Neuron (in vitro differentiated cells): ENCODE results near the gene SHPK.
"Not testable (repeated sequence)": the region's sequence is repeated elsewhere in the genome, so short reads cannot be mapped to it uniquely, and the experiment has no call there.

Experiments used
- H2AFZ ChIP-seq: one replicate; pipeline ENCODE4 v1.6.1; 2013; ENCODE audit warnings: low read depth, mild to moderate bottlenecking, inconsistent platforms, low read length, moderate library complexity
- H3K27me3 ChIP-seq: one replicate; pipeline ENCODE4 v1.6.1; 2013; ENCODE audit warnings: low read length; ENCODE audit not compliant: insufficient read depth
- H3K36me3 ChIP-seq: one replicate; pipeline ENCODE4 v1.6.1; 2013; ENCODE audit warnings: low read length; ENCODE audit not compliant: insufficient read depth
- H3K4me1 ChIP-seq: one replicate; pipeline ENCODE4 v1.6.1; 2013; ENCODE audit warnings: low read length; ENCODE audit not compliant: insufficient read depth
- H3K4me3 ChIP-seq: 2 replicates; pipeline ENCODE4 v1.5.1; 2013; ENCODE audit warnings: mild to moderate bottlenecking, low read length, moderate library complexity
- H3K9me3 ChIP-seq: one replicate; pipeline ENCODE4 v1.6.1; 2013; ENCODE audit warnings: low read length

SHPK gene

DNA sequence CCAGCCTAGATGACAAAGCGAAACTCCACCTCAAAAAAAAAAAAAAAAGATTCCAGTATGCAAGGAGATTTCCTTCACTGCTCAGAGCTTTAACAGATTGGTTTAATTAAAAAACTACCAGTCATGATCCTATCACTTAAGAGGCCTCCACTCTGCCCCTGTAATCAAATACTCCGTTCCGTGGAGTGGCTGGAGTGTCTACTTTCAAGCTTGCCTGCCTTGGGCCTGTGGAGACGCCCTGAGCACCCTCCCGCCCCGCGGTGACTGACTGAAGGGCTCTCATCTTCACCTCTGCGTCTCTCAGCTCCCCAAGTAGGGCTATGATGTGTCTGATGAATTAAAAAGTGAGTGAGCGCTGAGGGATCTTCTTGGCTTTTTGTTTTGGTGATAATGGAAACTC is 53.1 kb downstream of the SHPK start:
- Histone ChIP-seq H3K27me3 (no peaks in the 10 kb centered on the region), H2AFZ (no peak overlapping the region), H3K36me3 (peaks cover 39% of the 10 kb centered on the region), H3K9me3 (no peaks in the 10 kb centered on the region), H3K4me1 (no peaks in the 10 kb centered on the region), H3K4me3 (no peak overlapping the region)

DNA sequence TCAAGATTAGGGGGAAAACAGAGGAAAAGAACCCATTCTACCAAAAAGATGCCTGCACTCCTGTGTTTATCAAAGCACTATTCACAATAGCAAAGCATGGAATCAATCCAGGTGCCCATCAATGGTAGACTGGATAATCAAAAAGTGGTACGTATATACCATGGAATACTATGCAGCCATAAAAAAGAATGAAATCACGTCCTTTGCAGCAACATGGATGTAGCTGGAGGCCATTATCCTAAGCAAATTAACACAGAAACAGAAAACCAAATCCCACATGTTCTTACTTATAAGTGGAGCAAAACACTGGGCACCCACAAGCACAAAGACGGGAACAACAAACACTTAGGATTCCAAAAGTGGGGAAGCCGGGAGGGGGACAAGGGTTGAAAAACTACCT is 57.4 kb downstream of the SHPK start:
- not testable (repeated sequence) for H3K4me1 ChIP-seq, H3K27me3 ChIP-seq
- H3K36me3 ChIP-seq, result peaks cover 19% of the 10 kb centered on the region

DNA sequence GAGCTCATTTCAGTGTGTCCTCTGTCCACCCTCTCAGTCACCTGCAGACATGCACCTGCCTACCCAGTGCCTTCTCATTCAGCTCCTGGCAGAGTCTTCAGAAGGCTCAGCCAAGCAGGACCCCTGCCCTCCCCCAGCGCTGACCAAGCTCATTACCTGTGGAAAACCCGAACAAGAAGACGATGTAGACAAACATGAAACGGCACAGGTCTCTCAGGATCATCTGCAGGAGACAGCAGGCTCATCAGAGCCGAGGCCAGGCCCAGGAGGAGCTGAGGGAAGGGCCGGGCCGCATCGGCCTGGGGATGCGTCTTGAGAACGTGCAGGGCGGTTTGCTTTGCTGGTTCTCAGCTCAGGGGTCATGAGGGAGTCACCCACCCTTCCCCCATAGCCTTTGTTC is 59.1 kb downstream of the SHPK start:
- H3K36me3 ChIP-seq, result peaks cover 19% of the 10 kb centered on the region
- H3K4me3 ChIP-seq, result no peak overlapping the region
- H3K27me3 ChIP-seq, result no peaks in the 10 kb centered on the region
- no peaks in the 10 kb centered on the region for H3K9me3 ChIP-seq
- no peaks in the 10 kb centered on the region for H3K4me1 ChIP-seq
- no peak overlapping the region for H2AFZ ChIP-seq

More for the DNA sequence above, 57.4 kb downstream of the SHPK start:
- not testable (repeated sequence) for H3K9me3 ChIP-seq, H2AFZ ChIP-seq, H3K4me3 ChIP-seq

- no peak overlapping the region for H3K4me3 ChIP-seq
- no peaks in the 10 kb centered on the region for H3K9me3 ChIP-seq
- peaks cover 29% of the 10 kb centered on the region for H3K36me3 ChIP-seq
- H3K27me3 ChIP-seq, result no peaks in the 10 kb centered on the region
- H2AFZ ChIP-seq, result no peak overlapping the region
- no peaks in the 10 kb centered on the region for H3K4me1 ChIP-seq
These were observed 60.5 kb downstream of the SHPK start for GRCh38 chr17:3575511-3575910.

DNA sequence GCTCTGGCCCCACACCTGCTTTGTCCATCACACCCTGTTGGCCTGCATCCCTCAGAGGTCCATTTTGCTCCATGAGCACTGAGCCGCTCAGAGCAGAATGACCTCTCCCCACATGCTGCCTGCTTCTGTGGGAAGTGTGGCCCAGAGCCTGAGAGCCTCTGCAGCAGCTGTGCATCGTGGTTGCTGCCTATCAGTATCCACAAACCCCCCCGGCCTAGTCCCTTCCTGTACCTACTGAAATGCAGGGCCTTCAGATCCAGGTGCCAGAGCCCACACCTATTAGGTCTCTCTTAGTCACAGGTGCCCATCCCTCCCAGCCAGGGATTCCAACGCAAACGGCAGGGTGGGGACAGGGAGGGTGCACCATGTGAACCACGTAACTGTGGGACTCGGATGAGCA is 61.8 kb downstream of the SHPK start:
- H2AFZ ChIP-seq, result no peak overlapping the region
- no peaks in the 10 kb centered on the region for H3K27me3 ChIP-seq
- no peaks in the 10 kb centered on the region for H3K9me3 ChIP-seq
- H3K4me1 ChIP-seq, result no peaks in the 10 kb centered on the region
- H3K36me3 ChIP-seq, result peaks cover 25% of the 10 kb centered on the region
- H3K4me3 ChIP-seq, result no peak overlapping the region

GRCh38 chr17:3573246-3574100 is 62.6 kb downstream of the SHPK start:
- Histone ChIP-seq H3K4me1 (no peaks in the 10 kb centered on the region), H3K9me3 (no peaks in the 10 kb centered on the region), H3K4me3 (no peak overlapping the region), H3K36me3 (peaks cover 23% of the 10 kb centered on the region), H2AFZ (no peak overlapping the region), H3K27me3 (no peaks in the 10 kb centered on the region)

- Histone ChIP-seq H3K36me3 (peaks cover 23% of the 10 kb centered on the region), H3K27me3 (no peaks in the 10 kb centered on the region), H3K9me3 (no peaks in the 10 kb centered on the region), H3K4me1 (no peaks in the 10 kb centered on the region), H2AFZ (no peak overlapping the region), H3K4me3 (no peak overlapping the region)
These were observed 63.8 kb downstream of the SHPK start for GRCh38 chr17:3572231-3572630.

DNA sequence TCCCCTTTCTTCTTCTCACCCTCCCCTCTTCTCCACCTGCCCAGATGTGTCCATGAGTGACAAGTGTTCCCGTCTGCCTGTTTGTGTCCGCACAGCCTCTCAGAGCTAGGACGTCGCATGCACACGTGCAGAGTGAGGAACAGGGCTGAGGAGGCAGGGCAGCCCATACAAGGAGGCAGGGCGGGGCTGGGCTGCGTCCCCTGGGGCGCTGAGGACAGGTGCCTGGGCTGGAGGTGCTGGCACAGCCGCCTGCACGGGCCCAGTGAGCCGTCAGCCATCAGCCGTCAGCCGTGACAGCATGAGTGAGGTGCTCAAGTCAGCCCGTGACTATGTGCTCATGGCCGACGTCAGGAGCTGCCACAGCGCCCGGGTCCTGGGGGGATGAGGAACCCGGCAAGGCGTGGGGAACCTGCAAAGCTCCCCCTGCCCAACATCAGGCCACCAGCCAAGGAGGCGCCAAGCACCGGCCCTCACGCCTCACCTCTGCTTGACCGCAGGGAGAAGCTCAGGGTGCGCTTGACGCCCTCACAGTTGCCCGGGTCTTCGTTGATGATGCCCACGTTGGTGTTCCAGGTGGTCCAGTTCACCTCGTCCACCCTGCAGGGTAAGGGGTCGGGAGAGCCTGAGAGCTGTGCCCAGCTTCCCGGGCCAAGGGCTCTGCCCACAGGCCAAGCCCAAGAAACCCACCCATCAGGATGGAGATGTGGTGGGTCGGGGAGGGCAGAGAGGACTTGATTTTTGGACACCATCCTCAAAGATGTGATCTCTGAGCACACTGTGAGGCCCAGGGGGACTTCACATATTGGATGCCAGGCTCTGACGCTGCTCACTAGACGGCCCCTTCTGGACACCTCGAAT is 64.8 kb downstream of the SHPK start:
- no peaks in the 10 kb centered on the region for H3K27me3 ChIP-seq
- no peaks in the 10 kb centered on the region for H3K9me3 ChIP-seq
- H3K4me3 ChIP-seq, result no peak overlapping the region
- no peaks in the 10 kb centered on the region for H3K4me1 ChIP-seq
- no peak overlapping the region for H2AFZ ChIP-seq
- H3K36me3 ChIP-seq, result peaks cover 22% of the 10 kb centered on the region

- Histone ChIP-seq H3K36me3 (peaks cover 28% of the 10 kb centered on the region), H3K4me1 (no peaks in the 10 kb centered on the region), H3K27me3 (no peaks in the 10 kb centered on the region), H2AFZ (no peak overlapping the region), H3K4me3 (no peak overlapping the region), H3K9me3 (peaks cover 4% of the 10 kb centered on the region)
These were observed 66.4 kb downstream of the SHPK start for GRCh38 chr17:3569534-3570137.

DNA sequence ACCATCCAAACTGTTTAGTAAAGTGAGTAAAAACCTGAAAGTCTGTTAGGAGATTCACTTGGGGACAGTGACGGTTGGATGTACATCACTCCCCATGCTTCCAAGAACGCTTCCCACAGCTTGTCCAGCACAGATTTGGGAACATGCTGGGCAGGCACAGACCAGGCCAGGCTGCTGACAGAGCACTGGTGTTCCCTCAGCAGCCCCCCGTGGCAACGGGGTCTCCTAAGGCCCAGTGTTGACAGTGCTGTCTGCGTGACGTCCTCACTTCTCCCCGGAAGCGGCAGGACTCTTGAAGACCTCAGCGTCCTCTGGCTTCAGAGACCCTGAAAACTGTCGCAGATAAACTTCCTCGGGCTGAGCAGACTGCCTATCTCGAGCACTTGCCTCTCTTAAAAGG is 69.5 kb downstream of the SHPK start:
- Histone ChIP-seq H3K4me1 (no peaks in the 10 kb centered on the region), H3K4me3 (no peak overlapping the region), H2AFZ (no peak overlapping the region), H3K36me3 (peaks cover 19% of the 10 kb centered on the region), H3K27me3 (no peaks in the 10 kb centered on the region), H3K9me3 (peaks cover 4% of the 10 kb centered on the region)

DNA sequence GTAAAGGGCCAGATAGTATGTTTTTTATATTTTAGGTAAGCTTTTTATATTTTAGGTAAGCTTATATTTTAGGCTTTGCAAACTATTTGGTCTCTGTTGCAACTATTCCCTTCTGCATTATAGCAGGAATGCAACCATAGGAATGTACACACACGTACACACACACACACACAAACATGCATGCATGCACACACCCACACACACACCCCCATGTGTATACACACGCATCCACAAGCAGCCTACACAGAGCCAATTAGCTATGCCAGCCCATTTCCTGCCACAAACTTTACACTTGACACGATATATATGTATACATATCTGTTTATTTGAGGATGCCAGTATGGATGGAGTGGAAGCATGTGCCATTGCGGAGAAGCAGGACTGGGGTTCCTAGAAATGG is 70.9 kb downstream of the SHPK start:
- Histone ChIP-seq H3K36me3 (peaks cover 9% of the 10 kb centered on the region), H3K27me3 (no peaks in the 10 kb centered on the region), H3K4me3 (no peak overlapping the region)

GRCh38 chr17:3564241-3564640 is 71.8 kb downstream of the SHPK start:
- not testable (repeated sequence) for H3K4me3 ChIP-seq, H3K9me3 ChIP-seq, H3K27me3 ChIP-seq, H2AFZ ChIP-seq, H3K4me1 ChIP-seq, H3K36me3 ChIP-seq

More for the DNA sequence above, 70.9 kb downstream of the SHPK start:
- no peaks in the 10 kb centered on the region for H3K4me1 ChIP-seq
- peaks cover 4% of the 10 kb centered on the region for H3K9me3 ChIP-seq
- no peak overlapping the region for H2AFZ ChIP-seq

- no peaks in the 10 kb centered on the region for H3K27me3 ChIP-seq
- no peaks in the 10 kb centered on the region for H3K9me3 ChIP-seq
- no peak overlapping the region for H3K4me3 ChIP-seq
- no peaks in the 10 kb centered on the region for H3K4me1 ChIP-seq
- no peaks in the 10 kb centered on the region for H3K36me3 ChIP-seq
- no peak overlapping the region for H2AFZ ChIP-seq
These were observed 76.8 kb downstream of the SHPK start for GRCh38 chr17:3559270-3559645.
